HepG2 (cell line): ENCODE data around the gene WDR35. TPM values are rescaled to one million over a fixed set of nuclear protein-coding genes. Genes with fewer than 3 reads are reported as not detected.

Source experiments
- ATAC-seq: fragments of 200-7000 bp; cut with Tn5 transposase; 3 replicates; pipeline ENCODE4 v1.9.1; 2020; ENCODE audit warnings: mild to moderate bottlenecking, moderate library complexity
- BruUV-seq: library from RNA; stranded (reverse); fragments of 400-500 nt; replicated peaks from 2 replicates; lab custom pipeline; 2021; lab: Mats Ljungman, UMichigan
- CTCF ChIA-PET: fragments of 300-600 bp; formaldehyde crosslinking; extraction: SDS; loops from one replicate; lab custom pipeline; 2021; ENCODE audit warnings: low total read pairs, inconsistent platforms, low intra/inter-chr PET ratio; lab: Yijun Ruan, JAX
- POLR2A ChIA-PET: fragments of 350-600 bp; sonication (Branson Sonifier 250); formaldehyde crosslinking; loops from one replicate; lab custom pipeline; 2020; ENCODE audit warnings: antibody characterized with exemption, inconsistent platforms; lab: Yijun Ruan, JAX
- DNase-seq: peaks from one replicate; pipeline ENCODE4 v3.0.0-alpha.2; 2015; ENCODE audit warnings: low spot score
- FAIRE-seq: peaks from 3 replicates; lab custom pipeline; 2011; peaks lifted over from hg19 to GRCh38; lab: Jason Lieb, UNC
- H2AFZ ChIP-seq: one replicate; pipeline ENCODE4 v1.6.1; 2011; ENCODE audit warnings: low read length, inconsistent platforms
- H3K27ac ChIP-seq: fragments of 300-600 bp; 3 replicates; pipeline ENCODE4 v1.8.0; 2011; ENCODE audit warnings: mixed run types, mild to moderate bottlenecking, mixed read lengths, low read length, inconsistent platforms; ENCODE audit not compliant: insufficient read depth; ENCODE audit errors: extremely low read length
- H3K27me3 ChIP-seq, 2 experiments: fragments of 200-600 bp in 1 of 2; 2 replicates in 1 of 2; 3 replicates in 1 of 2; pipeline versions ENCODE4 v1.6.0 to v1.8.0; 2011; ENCODE audit warnings: low read length in 2 of 2, mild to moderate bottlenecking in 2 of 2, moderate library complexity in 2 of 2, inconsistent platforms in 1 of 2; ENCODE audit not compliant: insufficient read depth in 2 of 2, control insufficient read depth in 1 of 2
- H3K36me3 ChIP-seq, 2 experiments: fragments of 200-600 bp in 1 of 2; replicated peaks in 1 of 2; 2 replicates in 1 of 2; 3 replicates in 1 of 2; pipeline versions ENCODE4 v1.5.1 to v1.8.0; 2011; ENCODE audit warnings: low read length in 2 of 2, inconsistent platforms in 1 of 2; ENCODE audit not compliant: insufficient read depth in 2 of 2, control insufficient read depth in 1 of 2
- H3K4me1 ChIP-seq: 2 replicates; pipeline ENCODE4 v1.5.1; 2012; ENCODE audit warnings: low read length, inconsistent platforms; ENCODE audit not compliant: insufficient read depth
- H3K4me2 ChIP-seq: 2 replicates; pipeline ENCODE4 v1.6.0; 2011; ENCODE audit warnings: low read depth, low read length, inconsistent platforms
- H3K4me3 ChIP-seq, 3 experiments: fragments of 200-600 bp in 1 of 3; sonication (generic), shearing (Covaris generic) in 1 of 3; replicated peaks in 1 of 3; 2 replicates each; pipeline ENCODE4 v1.5.1; 2011 to 2016; ENCODE audit warnings: low read length in 3 of 3, inconsistent platforms in 2 of 3, low read depth in 2 of 3, mild to moderate bottlenecking in 2 of 3, control low read depth in 1 of 3, mixed read lengths in 1 of 3; ENCODE audit not compliant: insufficient read depth in 1 of 3
- H3K79me2 ChIP-seq: one replicate; pipeline ENCODE4 v1.6.1; 2011; ENCODE audit warnings: low read length, inconsistent platforms; ENCODE audit not compliant: insufficient read depth
- H3K9ac ChIP-seq: 2 replicates; pipeline ENCODE4 v1.6.0; 2011; ENCODE audit warnings: mild to moderate bottlenecking, low read depth, low read length, inconsistent platforms; ENCODE audit not compliant: insufficient read depth
- H3K9me3 ChIP-seq: 2 replicates; pipeline ENCODE4 v1.5.1; 2012; ENCODE audit warnings: mild to moderate bottlenecking, low read length
- H4K20me1 ChIP-seq: 2 replicates; pipeline ENCODE4 v1.6.0; 2011; ENCODE audit warnings: inconsistent platforms, mild to moderate bottlenecking, low read length, moderate library complexity; ENCODE audit not compliant: insufficient read depth
- AGO1 ChIP-seq: fragments of 200-400 bp; formaldehyde crosslinking; IDR thresholded peaks from 2 replicates; pipeline ENCODE4 v1.6.1; 2017; ENCODE audit warnings: mild to moderate bottlenecking, low read depth, low read length, moderate library complexity; ENCODE audit not compliant: poor library complexity, severe bottlenecking
- BCL3 ChIP-seq: sonication (generic); formaldehyde crosslinking; IDR thresholded peaks from 2 replicates; pipeline ENCODE4 v1.5.1; 2020; ENCODE audit warnings: mild to moderate bottlenecking, missing genetic modification reagents, moderate library complexity
- CBX1 ChIP-seq: IDR thresholded peaks from one replicate; pipeline ENCODE4 v1.6.1; 2016; ENCODE audit warnings: antibody characterized with exemption, low read depth
- DNMT3B ChIP-seq: conservative IDR thresholded peaks from 2 replicates; pipeline ENCODE4 v1.6.1; 2016; ENCODE audit warnings: missing biosample characterization, control low read depth
- GZF1 ChIP-seq: sonication (generic); formaldehyde crosslinking; IDR thresholded peaks from 2 replicates; pipeline ENCODE4 v1.5.1; 2020; ENCODE audit warnings: mild to moderate bottlenecking, missing genetic modification reagents
- HNF4A ChIP-seq: sonication (generic); formaldehyde crosslinking; IDR thresholded peaks from 2 replicates; pipeline ENCODE4 v1.4.0; 2020; ENCODE audit warnings: missing genetic modification reagents
- HNRNPL ChIP-seq: fragments of 200-400 bp; formaldehyde crosslinking; IDR thresholded peaks from 2 replicates; pipeline ENCODE4 v1.6.1; 2017; ENCODE audit warnings: mild to moderate bottlenecking, low read depth, low read length
- HOMEZ ChIP-seq: IDR thresholded peaks from 2 replicates; pipeline ENCODE4 v1.6.1; 2016; ENCODE audit warnings: low read depth
- IKZF1 ChIP-seq: fragments of 450-650 bp; IDR thresholded peaks from 2 replicates; pipeline ENCODE4 v1.7.1; 2016
- KAT8 ChIP-seq: IDR thresholded peaks from 2 replicates; pipeline ENCODE4 v1.6.1; 2016; ENCODE audit warnings: missing genetic modification reagents, missing compliant biosample characterization
- MAF1 ChIP-seq: sonication (generic); formaldehyde crosslinking; IDR thresholded peaks from 2 replicates; pipeline ENCODE4 v1.5.0; 2020; ENCODE audit warnings: missing genetic modification reagents, borderline replicate concordance
- NAIF1 ChIP-seq: sonication (generic); formaldehyde crosslinking; IDR thresholded peaks from 2 replicates; pipeline ENCODE4 v1.5.0; 2020; ENCODE audit warnings: mild to moderate bottlenecking, missing genetic modification reagents, borderline replicate concordance
- SMC3 ChIP-seq: IDR thresholded peaks from 2 replicates; pipeline ENCODE4 v1.6.1; 2011; ENCODE audit warnings: low read length, improper control_type of control experiment
- TEAD3 ChIP-seq: optimal IDR thresholded peaks from 2 replicates; pipeline ENCODE3; 2016; ENCODE audit warnings: borderline replicate concordance
- ZNF335 ChIP-seq: sonication (generic); formaldehyde crosslinking; IDR thresholded peaks from 2 replicates; pipeline ENCODE4 v1.4.0; 2020; ENCODE audit warnings: missing genetic modification reagents
- ZNF543 ChIP-seq: sonication (generic); formaldehyde crosslinking; IDR thresholded peaks from 2 replicates; pipeline ENCODE4 v1.4.0; 2020; ENCODE audit warnings: mild to moderate bottlenecking, missing genetic modification reagents
- ZNF574 ChIP-seq: sonication (generic); formaldehyde crosslinking; IDR thresholded peaks from 2 replicates; pipeline ENCODE4 v1.4.0; 2020; ENCODE audit warnings: missing genetic modification reagents
- ZNF629 ChIP-seq: sonication (generic); formaldehyde crosslinking; conservative IDR thresholded peaks from 2 replicates; pipeline ENCODE4 v1.5.0; 2020; ENCODE audit warnings: missing genetic modification reagents
- ZSCAN31 ChIP-seq: sonication (generic); formaldehyde crosslinking; IDR thresholded peaks from 2 replicates; pipeline ENCODE4 v1.5.0; 2020; ENCODE audit warnings: low read depth, mild to moderate bottlenecking, missing genetic modification reagents
- ZXDC ChIP-seq: sonication (generic); formaldehyde crosslinking; IDR thresholded peaks from 2 replicates; pipeline ENCODE4 v1.5.0; 2020; ENCODE audit warnings: mild to moderate bottlenecking, missing genetic modification reagents
- WGBS: methylation state at CpG from one replicate; pipeline ENCODE4 v1.1.6; 2017; ENCODE audit warnings: low lambda C conversion rate; 5-methylcytosine and 5-hydroxymethylcytosine counted together
- in situ Hi-C: cut with HindIII; loops from 2 replicates; pipeline ENCODE4 v1.10.0; 2017; ENCODE audit warnings: low pct_unique_long_range_greater_than_20kb; ENCODE audit not compliant: extremely low pct_ligation_motif_present
- intact Hi-C: fragments of 100-400 bp; cut with micrococcal nuclease; formaldehyde crosslinking; loops from one replicate; pipeline ENCODE4 v1.10.0; 2022; ENCODE audit not compliant: unreplicated experiment
- polyA plus RNA-seq, 8 experiments: library from polyadenylated mRNA; depleted of rRNA in 3 of 8; stranded (reverse) in 7 of 8; unstranded in 1 of 8; fragments of >200 nt; fragmentation: Illumina TruSeq in 4 of 8; extraction: Trizol in 4 of 8; gene quantifications; 2 replicates each; pipeline versions ENCODE4 v1.2.1 to v1.2.3, GENCODE V29; 2011 to 2016; ENCODE audit warnings: low read depth in 4 of 8, missing spikeins in 1 of 8, mixed read lengths in 1 of 8; ENCODE audit not compliant: insufficient read depth in 1 of 8
- total RNA-seq, 5 experiments: library from RNA; depleted of rRNA; stranded (reverse); fragments of >200 nt; fragmentation: Illumina TruSeq; extraction: Trizol; gene quantifications; 2 replicates each; pipeline ENCODE4 v1.2.3, GENCODE V29; 2016; ENCODE audit warnings: low read depth in 1 of 5

WDR35 gene
- total and polyA plus RNA-seq, 2 of the 13 experiments (the other 11 are each of a cell fraction or from before 2014, with no cell fraction given), result 11.1 to 19.6 TPM

- no peaks in the 10 kb centered on the region for H3K79me2 ChIP-seq
- H4K20me1 ChIP-seq, result no peaks in the 10 kb centered on the region
- no peaks in the 10 kb centered on the region for H3K27me3 ChIP-seq
- WGBS, result 77% methylated on average over 11 of the region's 11 CpGs
- H3K27ac ChIP-seq, result no peak overlapping the region
- H3K4me1 ChIP-seq, result peaks cover 14% of the 10 kb centered on the region
- TF ChIP-seq ZNF629 (CRISPR knock-in tag) (no peak), KAT8 (CRISPR knock-in tag) (no peak), AGO1 (no peak), DNMT3B (CRISPR knock-in tag) (no peak), IKZF1 (no peak), MAF1 (CRISPR knock-in tag) (no peak), CBX1 (no peak), ZNF543 (no peak), TEAD3 (no peak), SMC3 (no peak), ZXDC (CRISPR knock-in tag) (no peak), NAIF1 (no peak), HNF4A (CRISPR knock-in tag) (no peak), ZNF335 (CRISPR knock-in tag) (no peak), HNRNPL (no peak), ZSCAN31 (CRISPR knock-in tag) (no peak), ZNF574 (no peak), GZF1 (CRISPR knock-in tag) (no peak), BCL3 (no peak), HOMEZ (CRISPR knock-in tag) (no peak)
- no peak overlapping the region for H3K4me2 ChIP-seq
- CTCF ChIA-PET, result no interaction called here
- BruUV-seq, result no TSS peak
- intact Hi-C loops (no loop called here), in situ Hi-C loops (no loop called here)
- ATAC-seq, result no peak
- no peak overlapping the region for H3K4me3 ChIP-seq
- POLR2A ChIA-PET, result no interaction called here
- no peak overlapping the region for H2AFZ ChIP-seq
- H3K9me3 ChIP-seq, result no peaks in the 10 kb centered on the region
- no peaks in the 10 kb centered on the region for H3K36me3 ChIP-seq
- no peak overlapping the region for H3K9ac ChIP-seq
- DNase-seq, result no peak
- no peak for FAIRE-seq
These were observed 103.6 kb downstream of the WDR35 start for GRCh38 chr2:19886261-19886660.
